Measurements from ENCODE around the gene SMIM45.

The SMIM45 gene

GRCh38 chr22:41947424-41948080 lies 4.4 kb upstream of the SMIM45 start:
- ChIA-PET POLR2A (interaction anchor here (0.6 to 1.1 kb wide), 5 partner anchors 17 to 147 kb away, joined by 3 to 8 read pairs (median 4); partner anchors contain the start of gene TNFRSF13C), CTCF (interaction anchor here (0.6 to 2.2 kb wide), 6 partner anchors 9 to 207 kb away, joined by 3 to 8 read pairs (median 4); partner anchors contain the start of gene NDUFA6)

- CTCF ChIA-PET, result interaction anchor here (0.6 to 1.0 kb wide), 4 partner anchors 9 to 164 kb away, joined by 3 to 7 read pairs (median 3); partner anchors contain the start of gene NDUFA6
- POLR2A ChIA-PET, result interaction anchor here (0.6 to 0.9 kb wide), 2 partner anchors 21 to 29 kb away, joined by 3 to 5 read pairs; partner anchors contain the start of gene TNFRSF13C
These were observed 3.8 kb upstream of the SMIM45 start for GRCh38 chr22:41948142-41948541.

- POLR2A ChIA-PET, result interaction anchor here (0.6 to 0.9 kb wide), 2 partner anchors 50 to 252 kb away, joined by 3 read pairs; no protein-coding TSS in a partner anchor
These were observed 3.0 kb upstream of the SMIM45 start for GRCh38 chr22:41948928-41949296.

GRCh38 chr22:41949297-41949965 lies 2.5 kb upstream of the SMIM45 start:
- POLR2A ChIA-PET, result interaction anchor here (0.6 to 0.9 kb wide), 2 partner anchors 50 to 253 kb away, joined by 3 read pairs; no protein-coding TSS in a partner anchor

More at GRCh38 chr22:41948928-41949296, 3.0 kb upstream of the SMIM45 start:
- CTCF ChIA-PET, result interaction anchor here (0.6 to 1.0 kb wide), 2 partner anchors 8 to 316 kb away, joined by 3 read pairs; no protein-coding TSS in a partner anchor

GRCh38 chr22:41952713-41953112 lies 763 bp downstream of the SMIM45 start:
- ChIA-PET POLR2A (no interaction called here), CTCF (interaction anchor here (1.1 kb wide), 1 partner anchor 11 kb away, joined by 4 read pairs; no protein-coding TSS in a partner anchor)

More at GRCh38 chr22:41949297-41949965, 2.5 kb upstream of the SMIM45 start:
- CTCF ChIA-PET, result interaction anchor here (0.6 kb wide), 1 partner anchor 208 kb away, joined by 4 read pairs; no protein-coding TSS in a partner anchor

GRCh38 chr22:41957941-41958556 lies 6.1 kb downstream of the SMIM45 start:
- POLR2A ChIA-PET, result no interaction called here
- CTCF ChIA-PET, result interaction anchor here (0.6 to 2.3 kb wide), 8 partner anchors 9 to 211 kb away, joined by 3 to 9 read pairs (median 3); no protein-coding TSS in a partner anchor

GRCh38 chr22:41963453-41964111 lies 11.6 kb downstream of the SMIM45 start:
- POLR2A ChIA-PET, result interaction anchor here (0.7 kb wide), 1 partner anchor 17 kb away, joined by 3 read pairs; the partner anchor contains the start of gene CENPM
- CTCF ChIA-PET, result no interaction called here

GRCh38 chr22:41964112-41964491 lies 12.2 kb downstream of the SMIM45 start:
- ChIA-PET POLR2A (interaction anchor here (0.7 kb wide), 1 partner anchor 17 kb away, joined by 3 read pairs; the partner anchor contains the start of gene CENPM), CTCF (no interaction called here)

GRCh38 chr22:41966225-41966606 lies 14.3 kb downstream of the SMIM45 start:
- POLR2A ChIA-PET, result no interaction called here
- CTCF ChIA-PET, result interaction anchor here (0.6 to 2.4 kb wide), 7 partner anchors 9 to 506 kb away, joined by 3 to 9 read pairs (median 3); partner anchors contain the start of gene NAGA

- ChIA-PET CTCF (interaction anchor here (0.6 to 2.4 kb wide), 8 partner anchors 9 to 505 kb away, joined by 3 to 9 read pairs (median 4); partner anchors contain the start of gene NAGA), POLR2A (no interaction called here)
These were observed 14.8 kb downstream of the SMIM45 start for GRCh38 chr22:41966607-41967240.

GRCh38 chr22:41968601-41969000 lies 16.7 kb downstream of the SMIM45 start:
- POLR2A ChIA-PET, result no interaction called here
- CTCF ChIA-PET, result interaction anchor here (1.2 kb wide), 1 partner anchor 122 kb away, joined by 3 read pairs; the partner anchor contains the start of gene NDUFA6

GRCh38 chr22:41969110-41969646 lies 17.2 kb downstream of the SMIM45 start, which contains the start of gene SEPTIN3:
SEPTIN3 (plus strand) TSS chr22:41969443; CDS start chr22:41971493, 2,050 bp downstream.
- ChIA-PET CTCF (no interaction called here), POLR2A (no interaction called here)

GRCh38 chr22:41970601-41971000 lies 18.7 kb downstream of the SMIM45 start:
- ChIA-PET POLR2A (no interaction called here), CTCF (interaction anchor here (1.0 kb wide), 1 partner anchor 30 kb away, joined by 3 read pairs; no protein-coding TSS in a partner anchor)

- CTCF ChIA-PET, result interaction anchor here (1.0 kb wide), 1 partner anchor 31 kb away, joined by 3 read pairs; no protein-coding TSS in a partner anchor
- POLR2A ChIA-PET, result no interaction called here
These were observed 19.5 kb downstream of the SMIM45 start for GRCh38 chr22:41971431-41971830.

GRCh38 chr22:41974691-41975290 lies 22.8 kb downstream of the SMIM45 start:
- CTCF ChIA-PET, result interaction anchor here (0.7 kb wide), 1 partner anchor 164 kb away, joined by 3 read pairs; no protein-coding TSS in a partner anchor
- POLR2A ChIA-PET, result interaction anchor here (0.6 to 0.7 kb wide), 2 partner anchors 24 to 354 kb away, joined by 3 to 6 read pairs; partner anchors contain the start of genes DESI1 and WBP2NL

- ChIA-PET POLR2A (interaction anchor here (0.6 kb wide), 1 partner anchor 13 kb away, joined by 3 read pairs; no protein-coding TSS in a partner anchor), CTCF (no interaction called here)
These were observed 23.5 kb downstream of the SMIM45 start for GRCh38 chr22:41975299-41976069.

All from activated CD8-positive, alpha-beta memory T cell treated with anti-CD3 and anti-CD28 coated beads for 36 hours (primary cell).